PFSK-1 (cell line): Measurements from ENCODE around the gene ZFAND3.

Experiments used
- POLR2AphosphoS5 ChIP-seq: IDR thresholded peaks from 2 replicates; pipeline ENCODE4 v1.6.1; 2012; ENCODE audit warnings: low read depth, mild to moderate bottlenecking, control low read depth, low read length, moderate library complexity
- REST ChIP-seq, 2 experiments: IDR thresholded peaks; 2 replicates each; pipeline versions ENCODE4 v1.6.1 to v1.8.0; 2011 to 2012; ENCODE audit warnings: low read depth in 2 of 2, low read length in 2 of 2, control low read depth in 1 of 2, inconsistent platforms in 1 of 2, mild to moderate bottlenecking in 1 of 2, moderate library complexity in 1 of 2; ENCODE audit not compliant: insufficient read depth in 1 of 2

GRCh38 chr6:38178584-38178886 is 359.0 kb downstream of the ZFAND3 start:
- TF ChIP-seq REST (IDR thresholded peaks at IDR 0.05; ENCODE audit: insufficient read depth in 1 of 2, low read depth in 2 of 2, low read length in 2 of 2) = no peak
- TF ChIP-seq POLR2AphosphoS5 = no peak
